ENCODE results near the gene DCC. TPM values are rescaled to one million over a fixed set of nuclear protein-coding genes. Genes with fewer than 3 reads are reported as not detected.

DCC gene
- total RNA-seq, 1 experiment from 2014 or later = 0.72 TPM

- no peak for TF ChIP-seq ZNF425 (CRISPR knock-in tag; conservative IDR thresholded peaks at IDR 0.05)
- TF ChIP-seq IRF2 (CRISPR knock-in tag; IDR thresholded peaks at IDR 0.05; ENCODE audit: borderline replicate concordance, low read depth) = no peak
- no peak for TF ChIP-seq TEAD1 (CRISPR knock-in tag; IDR thresholded peaks at IDR 0.05)
- no peak for TF ChIP-seq JUN (CRISPR knock-in tag; IDR thresholded peaks at IDR 0.05)
- no peak for TF ChIP-seq ZNF121 (CRISPR knock-in tag; IDR thresholded peaks at IDR 0.05)
- no peak for TF ChIP-seq GRHL2 (CRISPR knock-in tag; IDR thresholded peaks at IDR 0.05; ENCODE audit: insufficient replicate concordance, severe bottlenecking)
Measured at GRCh38 chr18:53426666-53427184, 1086.7 kb downstream of the DCC start (continued).

DNA sequence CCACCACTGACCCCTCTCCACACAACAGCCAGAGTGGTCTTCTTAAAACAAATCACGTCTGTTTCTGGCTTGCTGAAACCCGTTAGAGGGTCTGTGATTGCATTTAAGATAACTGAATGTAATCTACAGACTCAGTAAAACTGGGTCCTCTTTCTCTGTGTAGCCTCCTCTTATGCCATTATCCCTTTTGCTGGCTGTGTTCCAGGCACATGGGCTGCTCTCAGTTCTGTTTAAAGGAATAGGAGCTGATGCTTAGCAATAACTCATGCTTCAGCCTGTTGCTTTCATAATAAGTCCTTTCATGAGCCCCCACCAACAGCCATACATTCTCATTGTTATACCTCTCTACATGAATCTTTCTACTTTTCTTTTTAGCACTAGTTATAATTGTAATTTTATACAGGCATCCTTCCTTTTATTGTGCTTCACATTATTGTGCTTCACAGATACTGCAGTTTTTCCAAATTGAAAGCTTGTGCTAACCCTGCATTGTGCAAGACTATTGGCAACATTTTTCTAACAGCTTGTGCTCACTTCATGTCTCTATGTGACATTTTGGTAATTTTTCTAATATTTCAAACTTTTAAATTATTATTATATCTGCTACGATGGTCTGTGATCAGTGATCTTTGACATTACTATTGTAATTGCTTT lies 1101.9 kb downstream of the DCC start:
- POLR2A ChIA-PET = no interaction called here
- DNase-seq (ENCODE audit: low spot score) = no peak
- H3K4me3 Mint-ChIP-seq = no peak overlapping the region

More for the DNA sequence above, 1101.9 kb downstream of the DCC start:
- Mint-ChIP-seq H3K27me3 (ENCODE audit: low read depth) (no peaks in the 10 kb centered on the region), H3K4me1 (no peaks in the 10 kb centered on the region), H3K9me3 (peaks cover 15% of the 10 kb centered on the region), H3K36me3 (no peaks in the 10 kb centered on the region), H3K27ac (no peak overlapping the region)
- TF ChIP-seq ZNF138 (CRISPR knock-in tag; conservative IDR thresholded peaks at IDR 0.05) (no peak), MAX (CRISPR knock-in tag; IDR thresholded peaks at IDR 0.05) (no peak), ZNF121 (CRISPR knock-in tag; IDR thresholded peaks at IDR 0.05) (no peak), ERG (CRISPR knock-in tag; IDR thresholded peaks at IDR 0.05) (no peak), ZNF317 (CRISPR knock-in tag; IDR thresholded peaks at IDR 0.05; ENCODE audit: borderline replicate concordance, low read depth) (no peak), NR3C1 (CRISPR knock-in tag; conservative IDR thresholded peaks at IDR 0.05; ENCODE audit: low read depth) (no peak), CTCF (IDR thresholded peaks at IDR 0.05) (no peak), FOXP1 (CRISPR knock-in tag; IDR thresholded peaks at IDR 0.05; ENCODE audit: borderline replicate concordance) (no peak), NFE2L1 (CRISPR knock-in tag; IDR thresholded peaks at IDR 0.05) (no peak), E2F5 (CRISPR knock-in tag; IDR thresholded peaks at IDR 0.05) (no peak), ZNF263 (CRISPR knock-in tag; IDR thresholded peaks at IDR 0.05; ENCODE audit: low read depth) (no peak), ZNF219 (CRISPR knock-in tag; IDR thresholded peaks at IDR 0.05; ENCODE audit: borderline replicate concordance) (no peak), ATF1 (CRISPR knock-in tag; IDR thresholded peaks at IDR 0.05) (no peak)
- CTCF ChIA-PET = no interaction called here
- no peak for ATAC-seq
